ENCODE results near the gene PAGR1.

DNA sequence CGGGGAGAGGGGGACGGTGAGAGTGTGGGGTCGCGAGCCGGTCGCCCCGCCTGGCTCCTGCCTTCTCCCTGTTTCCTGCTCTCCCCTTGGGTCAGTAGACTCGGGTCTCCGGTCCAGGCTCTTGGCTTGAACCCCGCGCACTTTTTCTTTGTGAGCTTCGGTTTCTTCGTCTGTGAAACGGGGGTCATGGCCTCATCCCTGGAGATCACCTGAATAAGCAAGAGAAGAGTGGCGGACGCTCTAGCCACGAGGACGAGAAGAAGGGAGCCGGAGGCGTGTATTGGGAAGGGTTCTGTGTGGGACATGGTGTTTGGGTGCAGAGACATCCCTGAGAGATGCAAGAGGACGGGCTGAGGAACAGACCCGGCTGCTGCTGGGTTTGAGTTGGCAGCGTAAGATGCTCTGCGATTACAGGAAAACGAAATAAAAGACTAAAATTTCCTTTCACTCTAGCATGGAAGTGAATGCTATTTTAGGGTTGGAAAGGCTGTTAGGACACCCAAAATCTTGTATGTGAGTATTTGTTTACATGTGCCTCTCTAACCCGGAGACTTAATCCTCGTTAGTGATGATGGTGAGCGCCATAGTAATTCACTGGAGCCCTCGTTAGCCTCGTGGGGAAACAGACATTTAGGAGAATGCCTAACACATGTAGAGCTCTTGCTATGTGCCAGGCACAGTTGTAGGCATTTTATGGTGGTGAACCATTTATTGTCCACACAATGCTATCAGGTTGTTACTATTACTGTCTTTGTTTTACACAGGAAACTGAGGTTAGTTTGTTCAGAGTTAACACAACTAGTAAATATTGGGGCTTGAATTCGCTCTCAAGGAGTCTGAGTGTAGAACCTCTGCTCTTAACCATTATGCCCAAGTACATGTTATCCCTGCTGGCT, 24.8 kb upstream of the PAGR1 start:
- TF ChIP-seq, protein P1, sequence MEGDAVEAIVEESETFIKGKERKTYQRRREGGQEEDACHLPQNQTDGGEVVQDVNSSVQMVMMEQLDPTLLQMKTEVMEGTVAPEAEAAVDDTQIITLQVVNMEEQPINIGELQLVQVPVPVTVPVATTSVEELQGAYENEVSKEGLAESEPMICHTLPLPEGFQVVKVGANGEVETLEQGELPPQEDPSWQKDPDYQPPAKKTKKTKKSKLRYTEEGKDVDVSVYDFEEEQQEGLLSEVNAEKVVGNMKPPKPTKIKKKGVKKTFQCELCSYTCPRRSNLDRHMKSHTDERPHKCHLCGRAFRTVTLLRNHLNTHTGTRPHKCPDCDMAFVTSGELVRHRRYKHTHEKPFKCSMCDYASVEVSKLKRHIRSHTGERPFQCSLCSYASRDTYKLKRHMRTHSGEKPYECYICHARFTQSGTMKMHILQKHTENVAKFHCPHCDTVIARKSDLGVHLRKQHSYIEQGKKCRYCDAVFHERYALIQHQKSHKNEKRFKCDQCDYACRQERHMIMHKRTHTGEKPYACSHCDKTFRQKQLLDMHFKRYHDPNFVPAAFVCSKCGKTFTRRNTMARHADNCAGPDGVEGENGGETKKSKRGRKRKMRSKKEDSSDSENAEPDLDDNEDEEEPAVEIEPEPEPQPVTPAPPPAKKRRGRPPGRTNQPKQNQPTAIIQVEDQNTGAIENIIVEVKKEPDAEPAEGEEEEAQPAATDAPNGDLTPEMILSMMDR (IDR thresholded peaks at IDR 0.05; ENCODE audit: poor library complexity, severe bottlenecking) = no peak
- no peak for TF ChIP-seq RAD21 (conservative IDR thresholded peaks at IDR 0.05)
- no peak for TF ChIP-seq EZH2 (IDR thresholded peaks at IDR 0.05; ENCODE audit: borderline replicate concordance, insufficient read depth, low read length, poor library complexity, severe bottlenecking)
